HG03066 (cell line): ENCODE results near the gene MMP20.

Experiments
- ATAC-seq: cut with Tn5 transposase; IDR thresholded peaks from one replicate; pipeline ENCODE4 v1.9.1; 2021; ENCODE audit warnings: low read depth; ENCODE audit not compliant: unreplicated experiment

Gene MMP20

DNA sequence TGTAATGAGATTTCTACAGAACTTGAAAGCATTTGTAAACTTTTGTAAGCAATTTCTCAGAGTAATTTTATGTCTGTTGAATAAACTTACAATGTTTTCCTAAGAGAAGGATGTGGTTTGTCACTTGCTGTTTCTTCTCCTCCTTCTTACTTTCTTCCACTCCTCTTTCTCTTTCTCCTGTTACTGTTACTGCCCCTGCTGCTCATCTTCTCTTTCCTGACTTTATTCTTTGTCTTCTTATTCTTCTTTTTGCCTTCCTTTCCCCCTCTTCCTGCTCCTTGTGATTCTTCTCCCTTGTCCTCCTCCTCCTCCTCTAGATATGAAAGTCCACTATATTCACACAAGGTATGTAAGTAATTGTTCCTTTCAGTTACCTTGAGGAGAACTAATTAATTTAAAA, 63.5 kb downstream of the MMP20 start:
- no peak for ATAC-seq

GRCh38 chr11:102560555-102561011, 64.5 kb downstream of the MMP20 start:
- ATAC-seq = peak; percentile 79

GRCh38 chr11:102559839-102560238, 65.3 kb downstream of the MMP20 start:
- peak; percentile 40 for ATAC-seq

- ATAC-seq = no peak
These were observed 70.0 kb downstream of the MMP20 start for GRCh38 chr11:102555091-102555490.

- ATAC-seq = peak; percentile 81
These were observed 71.3 kb downstream of the MMP20 start for GRCh38 chr11:102553835-102554282.

- no peak for ATAC-seq
These were observed 72.5 kb downstream of the MMP20 start for GRCh38 chr11:102552447-102553194.

- ATAC-seq = no peak
These were observed 73.1 kb downstream of the MMP20 start for GRCh38 chr11:102552020-102552419.

GRCh38 chr11:102551169-102551781, 73.9 kb downstream of the MMP20 start:
- no peak for ATAC-seq

DNA sequence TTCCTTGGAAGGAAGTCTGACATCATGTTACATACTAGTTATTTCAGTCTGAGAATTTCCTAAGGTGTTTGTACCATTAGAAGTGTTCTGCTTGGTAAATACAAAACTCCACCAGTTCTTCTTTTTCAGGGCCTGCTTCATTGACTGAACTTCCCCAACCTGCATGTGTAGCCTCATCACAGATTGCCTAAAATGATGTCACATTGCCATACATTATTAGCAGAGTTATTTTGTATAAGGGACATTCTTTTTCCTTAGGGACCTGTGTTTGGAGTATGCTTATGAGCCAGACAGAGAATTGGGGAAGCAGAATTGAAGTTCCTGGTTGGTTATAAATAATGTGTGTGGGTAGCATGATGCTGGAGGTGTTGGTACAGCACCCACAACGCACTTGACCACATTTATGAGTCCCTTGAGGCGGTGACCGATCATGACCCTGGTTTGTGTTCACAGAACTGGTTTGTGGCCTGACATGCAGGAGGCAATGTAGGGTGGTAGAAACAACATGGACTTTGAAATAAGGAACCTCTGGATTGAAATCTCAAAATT, 78.1 kb downstream of the MMP20 start:
- peak; percentile 70 for ATAC-seq

DNA sequence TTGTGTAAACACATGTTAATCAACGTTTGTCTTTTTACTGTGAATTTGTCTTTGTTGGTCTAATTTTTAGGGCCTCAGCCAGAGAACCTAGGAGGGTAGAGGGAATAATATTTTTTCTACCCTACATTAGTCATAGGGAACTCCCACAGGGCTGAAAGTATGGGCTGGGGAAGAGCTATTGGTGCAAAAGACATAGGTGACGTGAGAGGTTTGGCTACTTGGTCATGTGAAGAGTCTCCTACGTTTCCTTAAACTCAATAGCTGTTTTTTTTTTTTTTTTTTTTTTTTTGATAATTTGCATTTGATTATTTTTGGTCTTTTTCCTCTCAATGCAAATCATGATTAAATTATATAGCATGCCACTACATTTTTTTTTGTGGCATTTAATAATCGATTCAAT, 78.7 kb downstream of the MMP20 start:
- ATAC-seq = peak; percentile 58

DNA sequence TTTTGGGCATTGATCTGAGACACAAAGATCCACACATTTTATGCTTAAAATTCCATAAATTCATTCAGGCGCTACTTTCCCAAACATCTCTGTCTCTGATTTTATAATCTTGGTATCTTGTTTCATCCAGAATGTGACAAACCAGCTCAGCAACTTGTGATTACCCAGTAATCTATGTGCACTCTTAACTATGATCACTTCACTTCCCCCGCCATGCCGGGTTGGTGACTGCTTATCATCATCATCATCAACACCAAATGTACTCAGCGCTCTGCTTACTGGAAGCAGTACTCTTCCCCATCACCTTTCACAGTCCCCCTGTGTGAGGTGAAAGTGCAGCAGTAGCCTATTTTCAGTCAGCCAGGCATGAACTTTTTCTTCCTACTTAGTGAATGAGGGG, 79.4 kb downstream of the MMP20 start:
- no peak for ATAC-seq

GRCh38 chr11:102544594-102544993, 80.5 kb downstream of the MMP20 start:
- no peak for ATAC-seq

DNA sequence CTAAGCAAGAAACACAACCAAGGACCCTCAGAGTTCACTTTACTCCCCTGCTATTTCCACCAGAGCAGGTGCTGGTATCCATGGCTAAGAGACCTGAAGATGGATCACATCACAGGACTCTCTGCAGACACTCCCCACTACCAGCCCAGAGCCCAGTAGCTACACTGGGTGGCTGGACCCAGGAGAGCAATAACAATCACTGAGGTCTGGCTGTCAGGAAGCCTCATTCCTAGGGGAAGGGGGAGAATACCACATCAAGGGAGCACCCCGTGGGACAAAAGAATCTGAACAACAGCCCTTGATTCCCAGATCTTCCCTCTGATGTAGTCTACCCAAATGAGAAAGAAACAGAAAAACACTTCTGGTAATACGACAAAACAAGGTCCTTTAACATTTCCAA, 85.6 kb downstream of the MMP20 start:
- ATAC-seq = no peak

- no peak for ATAC-seq
These were observed 86.2 kb downstream of the MMP20 start for GRCh38 chr11:102538932-102539331.

DNA sequence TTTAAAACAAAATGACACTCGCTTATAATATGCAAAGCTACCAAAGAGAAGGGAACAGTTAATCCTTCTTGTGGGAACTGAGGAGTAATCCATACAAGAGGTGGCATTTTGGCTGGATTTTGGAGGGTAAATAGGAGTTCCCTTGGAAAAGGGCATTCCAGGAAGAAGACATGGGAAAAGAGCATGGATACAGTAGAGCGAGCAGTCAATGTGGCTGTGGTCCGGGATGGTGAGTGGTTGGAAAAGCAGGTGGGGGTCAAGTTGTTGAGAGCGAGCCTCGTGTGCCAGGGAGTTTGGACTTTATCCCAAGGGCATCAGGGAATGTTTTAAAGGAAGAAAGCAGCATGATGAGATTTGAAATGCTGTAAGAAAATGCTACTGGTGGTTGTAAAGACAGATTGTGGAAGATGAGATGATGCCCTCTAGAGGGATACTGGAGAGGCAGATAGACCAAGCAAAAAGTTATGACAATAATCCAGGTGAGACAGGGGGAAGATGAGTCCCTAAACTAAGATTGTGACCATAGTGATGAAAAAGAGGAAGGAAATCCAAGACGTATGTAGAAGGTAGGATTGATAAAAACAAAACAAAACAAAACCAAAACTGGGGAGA, 90.8 kb downstream of the MMP20 start:
- no peak for ATAC-seq

DNA sequence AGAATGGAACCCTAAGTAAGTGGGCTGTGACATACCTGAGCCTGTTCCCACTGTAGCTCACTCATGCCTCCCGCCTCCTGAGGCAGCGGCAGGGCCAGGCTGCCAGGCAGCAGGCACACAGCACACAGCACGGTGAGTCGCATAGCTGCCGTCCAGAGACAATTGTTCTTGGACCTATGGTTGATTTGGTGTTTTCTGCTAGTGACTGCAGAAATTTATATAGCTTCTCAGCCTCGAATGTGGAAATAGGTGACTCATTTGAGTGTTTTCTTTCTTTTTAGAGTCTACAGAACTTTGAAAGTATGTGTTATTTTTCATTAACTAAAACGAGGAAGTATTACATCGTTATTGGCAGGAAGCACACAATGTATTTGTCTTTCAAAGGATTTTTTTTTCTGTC, 94.6 kb downstream of the MMP20 start, which contains the start of gene MMP7:
Gene MMP7 (minus strand): TSS at position 190 of the 400 bp plus-strand sequence. CDS start 47 bp downstream, at position 143.
- ATAC-seq = peak; percentile 53

GRCh38 chr11:102528618-102529017, 96.5 kb downstream of the MMP20 start:
- no peak for ATAC-seq

DNA sequence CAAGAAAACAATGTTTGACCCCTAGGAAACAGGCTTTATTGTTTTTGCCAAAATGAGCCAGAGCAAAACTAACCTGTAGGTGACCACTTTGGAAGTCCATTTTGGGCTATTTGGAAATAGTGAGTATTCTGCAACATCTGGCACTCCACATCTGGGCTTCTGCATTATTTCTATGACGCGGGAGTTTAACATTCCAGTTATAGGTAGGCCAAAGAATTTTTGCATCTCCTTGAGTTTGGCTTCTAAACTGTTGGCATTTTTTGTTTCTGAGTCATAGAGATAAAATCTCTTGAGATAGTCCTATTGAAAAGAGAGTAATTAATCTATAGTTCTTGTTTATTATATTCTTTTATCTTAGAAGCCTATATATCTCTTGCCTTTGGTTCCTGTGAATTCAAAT, 97.4 kb downstream of the MMP20 start:
- no peak for ATAC-seq

DNA sequence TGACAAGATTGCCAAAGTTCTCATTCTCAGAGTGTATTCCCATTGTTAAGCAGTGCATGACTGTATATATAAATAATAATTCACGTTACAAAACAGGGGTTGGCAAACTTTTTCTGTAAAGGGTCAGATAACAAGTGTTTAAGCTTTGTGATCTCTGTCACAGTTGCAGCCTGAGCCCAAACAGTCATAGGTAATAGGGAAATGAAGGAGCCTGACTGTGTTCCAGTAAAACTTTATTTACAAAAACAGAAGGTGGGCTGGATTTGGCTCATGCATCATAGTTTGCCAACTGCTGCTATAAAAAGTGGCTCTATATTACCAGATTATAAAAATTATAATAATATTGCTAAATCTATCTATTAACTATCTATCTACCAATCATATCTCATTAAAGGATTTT, 98.1 kb downstream of the MMP20 start:
- ATAC-seq = no peak
